Glutamatergic neuron (in vitro differentiated cells): ENCODE results near the gene TK1. TPM values are rescaled to one million over a fixed set of nuclear protein-coding genes. Genes with fewer than 3 reads are reported as not detected.

Experiments
- DNase-seq: peaks from one replicate; pipeline ENCODE4 v3.0.0; 2022
- H3K27ac Mint-ChIP-seq: one replicate; pipeline ENCODE4 v1.8.0; 2020; ENCODE audit warnings: mild to moderate bottlenecking, mixed read lengths, inconsistent platforms; ENCODE audit not compliant: unreplicated experiment
- H3K27me3 Mint-ChIP-seq: one replicate; pipeline ENCODE4 v1.8.0; 2020; ENCODE audit warnings: mild to moderate bottlenecking, moderate library complexity, mixed read lengths, inconsistent platforms; ENCODE audit not compliant: unreplicated experiment
- H3K36me3 Mint-ChIP-seq: one replicate; pipeline ENCODE4 v1.8.0; 2020; ENCODE audit warnings: mild to moderate bottlenecking, mixed read lengths, inconsistent platforms; ENCODE audit not compliant: unreplicated experiment
- H3K4me1 Mint-ChIP-seq: one replicate; pipeline ENCODE4 v1.8.0; 2020; ENCODE audit warnings: mild to moderate bottlenecking, low read depth, mixed read lengths, inconsistent platforms; ENCODE audit not compliant: unreplicated experiment
- H3K4me3 Mint-ChIP-seq: one replicate; pipeline ENCODE4 v1.8.0; 2020; ENCODE audit warnings: mild to moderate bottlenecking, mixed read lengths, inconsistent platforms; ENCODE audit not compliant: unreplicated experiment
- H3K9me3 Mint-ChIP-seq: one replicate; pipeline ENCODE4 v1.8.0; 2020; ENCODE audit warnings: mild to moderate bottlenecking, moderate library complexity, mixed read lengths, inconsistent platforms; ENCODE audit not compliant: unreplicated experiment
- CTCF ChIP-seq: fragments of 200-600 bp; sonication (generic); IDR thresholded peaks from one replicate; pipeline ENCODE4 v1.5.0; 2021; ENCODE audit not compliant: partially characterized antibody, unreplicated experiment
- total RNA-seq: library from RNA; stranded (reverse); fragmentation: NEBNext Ultra II Directional; extraction: Animal tissue kit (Norgen Biotek cat#: 25700); gene quantifications from one replicate; pipeline ENCODE4 v1.2.1, GENCODE V29; 2021; ENCODE audit not compliant: unreplicated experiment

TK1 gene
- total RNA-seq, 1 donor from 2014 or later, result 2.5 TPM

GRCh38 chr17:78208486-78208885 is 21.6 kb upstream of the TK1 start:
- no peaks in the 10 kb centered on the region for H3K4me1 Mint-ChIP-seq
- no peak overlapping the region for H3K27ac Mint-ChIP-seq
- DNase-seq, result no peak
- no peak for TF ChIP-seq CTCF
- no peak overlapping the region for H3K4me3 Mint-ChIP-seq
- peaks cover 2% of the 10 kb centered on the region for H3K9me3 Mint-ChIP-seq
- H3K36me3 Mint-ChIP-seq, result no peaks in the 10 kb centered on the region
- peaks cover 1% of the 10 kb centered on the region for H3K27me3 Mint-ChIP-seq

GRCh38 chr17:78206298-78206697 is 19.4 kb upstream of the TK1 start:
- Mint-ChIP-seq H3K4me3 (no peak overlapping the region), H3K27ac (no peak overlapping the region), H3K9me3 (peaks cover 2% of the 10 kb centered on the region), H3K36me3 (no peaks in the 10 kb centered on the region), H3K4me1 (no peaks in the 10 kb centered on the region), H3K27me3 (no peaks in the 10 kb centered on the region)
- no peak for TF ChIP-seq CTCF
- no peak for DNase-seq

DNA sequence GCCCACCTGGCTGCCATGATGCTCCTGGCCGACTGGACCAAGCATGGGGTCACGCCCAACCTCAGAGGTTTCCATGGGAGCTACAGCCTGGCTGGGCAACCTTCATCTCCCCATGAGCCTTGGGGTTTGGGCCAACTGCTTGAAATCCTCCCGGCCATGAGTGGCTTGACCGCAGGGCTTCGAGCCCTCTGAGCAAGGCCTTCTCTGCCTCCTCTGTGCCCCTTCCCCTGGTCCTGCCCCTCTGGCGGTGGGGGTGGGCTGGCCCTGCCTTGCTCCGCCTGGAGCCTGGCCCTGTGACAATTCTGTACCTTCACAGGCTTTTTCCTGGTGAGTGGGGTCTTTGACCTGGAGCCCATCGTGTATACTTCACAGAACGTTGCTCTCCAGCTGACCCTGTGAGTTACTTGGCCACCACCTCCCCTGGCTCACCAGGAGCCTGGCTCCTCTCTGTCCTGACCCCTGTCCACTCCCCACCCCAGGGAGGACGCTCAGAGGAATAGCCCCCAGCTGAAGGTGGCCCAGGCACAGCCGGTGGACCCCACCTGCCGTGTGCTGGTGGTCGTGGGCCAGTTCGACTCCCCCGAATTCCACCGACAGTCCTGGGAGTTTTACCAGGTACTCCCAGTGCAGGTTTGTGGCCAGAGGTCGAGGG is 18.4 kb upstream of the TK1 start:
- Mint-ChIP-seq H3K9me3 (peaks cover 2% of the 10 kb centered on the region), H3K27me3 (no peaks in the 10 kb centered on the region), H3K36me3 (no peaks in the 10 kb centered on the region), H3K4me3 (no peak overlapping the region), H3K4me1 (no peaks in the 10 kb centered on the region), H3K27ac (no peak overlapping the region)
- no peak for TF ChIP-seq CTCF
- DNase-seq, result no peak

DNA sequence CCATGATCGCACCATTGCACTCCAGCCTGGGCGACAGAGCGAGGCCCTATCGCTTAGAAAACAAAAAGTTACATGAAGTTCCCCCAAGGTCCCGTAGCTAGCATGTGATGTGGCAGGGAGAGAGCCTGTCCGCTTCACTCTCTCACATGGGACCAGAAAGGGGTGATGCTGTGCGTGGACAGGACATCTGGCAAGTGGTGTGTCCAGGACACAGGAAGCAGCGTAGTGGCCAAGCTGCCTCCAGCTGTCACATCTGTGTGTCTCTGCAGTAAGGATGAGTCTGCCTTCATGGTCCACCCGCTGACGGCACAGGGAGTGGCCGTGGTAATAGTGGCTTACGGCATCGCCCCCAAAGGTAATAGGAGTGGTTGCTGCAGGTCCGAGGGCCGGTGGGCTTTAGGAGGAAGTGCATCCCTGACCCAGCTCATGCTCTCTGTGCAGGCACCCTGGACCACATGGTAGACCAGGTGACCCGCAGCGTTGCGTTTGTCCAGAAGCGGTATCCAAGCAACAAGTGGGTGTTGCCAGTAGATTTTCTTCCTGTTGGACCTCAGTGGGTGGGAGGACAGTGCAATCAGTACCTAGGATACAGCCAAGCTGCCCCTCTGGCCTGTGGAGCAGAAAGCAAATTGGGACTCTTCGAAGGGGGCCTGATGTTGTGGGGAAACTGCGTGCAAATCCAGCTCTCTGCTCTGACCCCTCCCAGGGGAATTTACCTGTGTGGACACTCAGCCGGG is 17.7 kb upstream of the TK1 start:
- no peak for DNase-seq
- Mint-ChIP-seq H3K27me3 (no peaks in the 10 kb centered on the region), H3K36me3 (no peaks in the 10 kb centered on the region), H3K4me1 (no peaks in the 10 kb centered on the region), H3K9me3 (no peaks in the 10 kb centered on the region), H3K27ac (no peak overlapping the region), H3K4me3 (no peak overlapping the region)
- TF ChIP-seq CTCF, result no peak

- H3K27ac Mint-ChIP-seq, result no peak overlapping the region
- H3K9me3 Mint-ChIP-seq, result no peaks in the 10 kb centered on the region
- H3K36me3 Mint-ChIP-seq, result no peaks in the 10 kb centered on the region
Observed at GRCh38 chr17:78202666-78203065, 15.8 kb upstream of the TK1 start.

More at GRCh38 chr17:78202666-78203065, 15.8 kb upstream of the TK1 start:
- H3K27me3 Mint-ChIP-seq, result no peaks in the 10 kb centered on the region
- H3K4me3 Mint-ChIP-seq, result no peak overlapping the region
- H3K4me1 Mint-ChIP-seq, result no peaks in the 10 kb centered on the region
- TF ChIP-seq CTCF, result no peak
- DNase-seq, result no peak
